Posterior vena cava (tissue), 2 donors: ENCODE measurements around the gene SAMD5. TPM values are rescaled to one million over a fixed set of nuclear protein-coding genes. Genes with fewer than 3 reads are reported as not detected.

ENCODE experiments used
- DNase-seq: peaks from one replicate; pipeline ENCODE4 v3.0.0-alpha.2; 2020; ENCODE audit warnings: low spot score
- intact Hi-C, 2 donors: fragments of 100-400 bp; cut with DNase I; formaldehyde crosslinking; loops; one replicate each; pipeline versions ENCODE4 v1.14.1 to v1.14.2; 2022 to 2023
- total RNA-seq, 2 donors: library from RNA; stranded (reverse); fragmentation: NEBNext Ultra II Directional; extraction: Animal tissue kit (Norgen Biotek cat#: 25700); gene quantifications; one replicate each; pipeline ENCODE4 v1.2.1, GENCODE V29; 2021
- donor health status: DM: yes; HTN: yes; CAD: no.
- donor health status: DM: yes; HTN: yes; CAD: no.

Gene SAMD5
- total RNA-seq, 2 donors from 2014 or later: 1.2 to 1.9 TPM

DNA sequence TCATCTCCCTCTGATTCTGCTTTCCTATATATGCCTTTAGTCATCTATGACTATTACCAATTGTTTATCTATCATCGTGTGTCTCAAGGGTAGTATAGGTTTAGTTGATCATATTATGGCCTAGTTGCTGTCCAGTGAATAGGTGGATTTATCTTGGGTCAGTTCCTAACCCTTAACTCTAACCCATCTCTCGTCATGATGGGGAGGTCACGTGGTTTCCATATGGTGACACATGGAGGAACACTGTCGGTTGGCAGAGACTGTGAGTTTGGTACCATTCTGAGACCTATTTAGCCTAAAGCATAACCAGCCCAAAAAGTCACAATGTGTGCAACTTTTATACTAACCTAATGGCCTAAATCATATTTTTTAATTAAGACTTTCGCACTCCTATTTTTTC is 103.5 kb downstream of the SAMD5 start:
- no peak for DNase-seq
- intact Hi-C loops: no loop called here

DNA sequence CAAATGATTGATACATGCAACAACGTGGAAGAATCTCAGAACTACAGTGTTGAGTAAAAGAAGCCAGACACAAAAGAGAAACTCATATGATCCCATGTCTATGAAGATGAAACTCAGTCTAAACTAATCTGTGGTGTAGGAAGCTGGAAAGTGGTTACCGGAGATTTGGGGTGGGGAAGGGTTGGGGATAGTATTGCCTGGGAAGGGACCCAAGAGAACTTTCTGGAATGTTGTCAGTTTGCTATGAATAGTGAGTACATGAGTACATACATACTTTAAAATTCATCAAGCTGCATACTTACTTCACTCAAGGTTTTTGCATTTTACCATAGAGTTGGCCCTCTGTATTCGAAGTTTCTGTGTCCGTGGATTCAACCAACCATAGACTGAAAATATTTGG is 106.0 kb downstream of the SAMD5 start:
- no peak for DNase-seq
- intact Hi-C loops: no loop called here

DNA sequence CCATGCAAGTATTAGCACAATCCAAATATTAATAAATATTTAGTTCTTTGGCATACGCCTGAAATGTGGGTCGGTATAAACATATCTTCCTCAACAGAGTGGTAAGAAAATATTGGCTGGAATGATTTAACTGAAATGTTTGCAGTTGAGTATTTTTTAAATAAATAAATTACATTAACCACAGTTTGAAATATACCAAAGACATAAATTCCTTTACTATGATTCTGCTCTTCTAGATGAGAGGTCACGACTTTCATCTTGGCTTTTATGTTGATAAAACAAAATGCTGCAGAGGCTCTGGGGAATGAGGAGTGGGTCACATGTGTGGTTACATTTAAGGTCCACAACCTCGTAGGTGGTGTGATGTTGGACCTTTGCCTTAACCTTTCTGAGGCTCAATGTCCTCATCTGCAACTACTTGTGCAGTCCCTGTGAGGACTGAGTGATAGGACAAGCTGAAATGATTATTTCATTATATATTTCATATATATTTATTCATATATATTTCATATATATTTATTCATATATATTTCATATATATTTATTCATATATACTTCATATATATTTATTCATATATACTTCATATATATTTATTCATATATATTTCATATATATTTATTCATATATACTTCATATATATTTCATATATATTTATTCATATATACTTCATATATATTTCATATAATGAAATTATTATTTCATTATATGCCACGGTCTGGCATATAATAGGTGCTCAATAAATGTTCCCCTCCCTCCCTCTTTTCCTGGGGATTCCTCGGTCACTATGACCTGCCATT is 107.4 kb downstream of the SAMD5 start:
- intact Hi-C loops: no loop called here
- no peak for DNase-seq

DNA sequence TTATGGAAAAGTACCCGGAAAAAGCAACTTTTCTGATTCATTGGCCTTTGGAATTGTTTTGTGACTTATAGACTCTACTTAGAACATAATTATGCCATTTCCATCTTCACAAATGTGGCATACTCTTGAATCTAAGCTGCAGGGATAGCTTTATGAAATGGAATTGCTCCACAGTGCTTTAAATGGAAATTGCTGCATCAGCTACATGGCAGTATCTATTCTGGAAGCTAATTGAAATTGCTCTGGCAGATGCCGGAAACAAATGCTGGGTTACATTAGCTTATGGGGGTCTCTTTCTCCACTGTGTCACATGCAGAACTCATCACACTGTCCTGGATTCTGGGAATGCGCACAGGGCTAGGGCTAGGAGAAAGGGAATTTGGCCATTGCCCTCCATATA is 108.9 kb downstream of the SAMD5 start:
- no peak for DNase-seq
- intact Hi-C loops: no loop called here

DNA sequence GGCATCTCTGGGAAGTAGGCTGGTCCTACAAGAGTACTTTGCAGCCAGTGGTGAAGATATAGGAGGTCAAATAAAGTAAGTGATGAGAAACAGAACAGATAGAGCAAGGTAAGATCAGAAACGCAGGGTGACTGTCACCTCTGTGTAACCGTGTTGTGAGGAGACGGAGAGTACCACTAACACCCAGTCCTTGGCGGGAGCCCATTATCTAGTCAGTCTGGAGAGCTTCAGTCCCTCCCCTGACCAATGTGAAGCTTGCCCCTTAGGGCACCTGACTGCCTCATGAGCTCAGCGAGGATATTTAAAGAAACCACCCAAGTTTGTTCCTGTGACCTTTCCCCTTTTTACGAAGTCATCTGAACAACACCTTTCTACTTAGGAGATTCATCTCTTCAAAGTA is 110.0 kb downstream of the SAMD5 start:
- no peak for DNase-seq
- intact Hi-C loops: no loop called here

DNA sequence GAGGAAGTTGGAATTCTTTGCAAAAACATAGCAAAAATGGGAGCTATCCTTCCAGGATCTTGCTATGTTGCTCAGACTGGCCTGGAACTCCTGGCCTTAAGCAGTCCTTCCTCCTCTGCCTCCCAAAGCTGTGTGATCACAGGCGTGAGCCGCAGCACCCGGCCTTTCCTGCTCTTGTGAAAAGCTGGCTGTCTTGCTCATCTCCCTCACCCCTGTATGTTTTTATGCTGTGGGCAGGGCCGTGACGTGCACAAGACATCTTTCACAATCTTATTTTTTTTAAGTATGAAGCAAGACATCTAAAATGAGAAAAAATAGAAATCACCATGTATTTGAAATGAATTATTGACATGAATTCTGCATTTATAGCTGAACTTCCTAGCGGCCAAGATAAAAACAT is 110.4 kb downstream of the SAMD5 start:
- intact Hi-C loops: no loop called here
- no peak for DNase-seq
